Keratinocyte (primary cell): ENCODE measurements around the gene VPS41. TPM values are rescaled to one million over a fixed set of nuclear protein-coding genes. Genes with fewer than 3 reads are reported as not detected.

Experiments used
- DNase-seq: peaks from one replicate; pipeline ENCODE4 v3.0.0-alpha.2; 2011; ENCODE audit warnings: low read depth, missing footprints, low spot score
- FAIRE-seq: peaks from 2 replicates; lab custom pipeline; 2011; peaks lifted over from hg19 to GRCh38; lab: Jason Lieb, UNC
- H2AFZ ChIP-seq: 2 replicates; pipeline ENCODE4 v1.6.0; 2012; ENCODE audit warnings: low read length, control low read depth, inconsistent platforms; ENCODE audit not compliant: control insufficient read depth
- H3K27ac ChIP-seq: 2 replicates; pipeline ENCODE4 v1.5.1; 2011; ENCODE audit warnings: low read length; ENCODE audit not compliant: control insufficient read depth, insufficient read depth
- H3K27me3 ChIP-seq: 3 replicates; pipeline ENCODE4 v1.6.0; 2011; ENCODE audit warnings: low read length; ENCODE audit not compliant: control insufficient read depth, insufficient read depth; ENCODE audit errors: extremely low read depth
- H3K36me3 ChIP-seq, 2 experiments: 2 replicates in 1 of 2; 3 replicates in 1 of 2; pipeline ENCODE4 v1.5.1; 2011; ENCODE audit warnings: low read length in 2 of 2, mild to moderate bottlenecking in 1 of 2; ENCODE audit not compliant: control insufficient read depth in 2 of 2, insufficient read depth in 2 of 2; ENCODE audit errors: extremely low read depth in 1 of 2
- H3K4me1 ChIP-seq: 3 replicates; pipeline ENCODE4 v1.5.1; 2011; ENCODE audit warnings: low read length; ENCODE audit not compliant: control insufficient read depth, insufficient read depth; ENCODE audit errors: extremely low read depth
- H3K4me2 ChIP-seq: 3 replicates; pipeline ENCODE4 v1.6.0; 2011; ENCODE audit warnings: low read depth, low read length; ENCODE audit not compliant: control insufficient read depth, insufficient read depth; ENCODE audit errors: extremely low read depth
- H3K4me3 ChIP-seq, 3 experiments: fragments of 200-600 bp in 1 of 3; sonication (generic) in 1 of 3; 2 replicates in 2 of 3; 3 replicates in 1 of 3; pipeline ENCODE4 v1.5.1; 2011 to 2016; ENCODE audit warnings: low read length in 3 of 3, mild to moderate bottlenecking in 3 of 3, control low read depth in 2 of 3, inconsistent platforms in 1 of 3, low read depth in 1 of 3, mixed read lengths in 1 of 3, mixed run types in 1 of 3, moderate library complexity in 1 of 3; ENCODE audit not compliant: control insufficient read depth in 2 of 3, insufficient read depth in 2 of 3; ENCODE audit errors: extremely low read depth in 1 of 3
- H3K79me2 ChIP-seq: 2 replicates; pipeline ENCODE4 v1.6.0; 2012; ENCODE audit warnings: low read length; ENCODE audit not compliant: control insufficient read depth, insufficient read depth
- H3K9ac ChIP-seq: 3 replicates; pipeline ENCODE4 v1.6.0; 2011; ENCODE audit warnings: low read length; ENCODE audit not compliant: control insufficient read depth, insufficient read depth; ENCODE audit errors: extremely low read depth
- H3K9me1 ChIP-seq: 3 replicates; pipeline ENCODE4 v1.6.0; 2011; ENCODE audit warnings: low read length; ENCODE audit not compliant: control insufficient read depth, insufficient read depth; ENCODE audit errors: extremely low read depth
- H3K9me3 ChIP-seq: 2 replicates; pipeline ENCODE4 v1.5.1; 2012; ENCODE audit warnings: low read depth, low read length; ENCODE audit not compliant: control insufficient read depth
- H4K20me1 ChIP-seq: 3 replicates; pipeline ENCODE4 v1.6.0; 2011; ENCODE audit warnings: low read length; ENCODE audit not compliant: control insufficient read depth, insufficient read depth; ENCODE audit errors: extremely low read depth
- CTCF ChIP-seq, 3 experiments: IDR thresholded peaks in 1 of 3; conservative IDR thresholded peaks in 1 of 3; optimal IDR thresholded peaks in 1 of 3; 2 replicates in 2 of 3; 3 replicates in 1 of 3; pipeline versions ENCODE3 to v1.5.1; 2011; ENCODE audit warnings: low read length in 3 of 3, mild to moderate bottlenecking in 3 of 3, moderate library complexity in 2 of 3, control low read depth in 1 of 3, inconsistent platforms in 1 of 3; ENCODE audit not compliant: insufficient read depth in 2 of 3; ENCODE audit errors: extremely low read depth in 1 of 3
- EZH2 ChIP-seq: IDR thresholded peaks from one replicate; pipeline ENCODE4 v1.6.1; 2012; ENCODE audit warnings: inconsistent platforms, mild to moderate bottlenecking, low read length, moderate library complexity
- dilution Hi-C: fragments of 300-500 bp; cut with MboI; formaldehyde crosslinking; loops from one replicate; pipeline ENCODE4 v1.7.0; 2020; ENCODE audit warnings: low sequenced_read_pairs; ENCODE audit not compliant: extremely low pct_ligation_motif_present
- polyA plus RNA-seq, 5 experiments: library from polyadenylated mRNA; depleted of rRNA in 3 of 5; stranded (reverse) in 3 of 5; stranded (forward) in 1 of 5; unstranded in 1 of 5; fragments of >200 nt; gene quantifications; 1 replicate in 1 of 5; 2 replicates in 3 of 5; 3 replicates in 1 of 5; pipeline versions ENCODE4 v1.2.1 to v1.2.3, GENCODE V29; 2011 to 2012; ENCODE audit warnings: missing spikeins in 2 of 5, low read depth in 1 of 5, low replicate concordance in 1 of 5

Gene VPS41
- polyA plus RNA-seq, 1 donor (not counting 4 experiments of a cell fraction or from before 2014, with no cell fraction given), result 38.1 TPM

- Histone ChIP-seq H3K4me2 (no peak overlapping the region), H3K9me1 (no peaks in the 10 kb centered on the region), H2AFZ (no peak overlapping the region), H3K4me1 (peaks cover 12% of the 10 kb centered on the region), H3K4me3 (no peak overlapping the region), H3K27ac (no peak overlapping the region), H3K9me3 (no peaks in the 10 kb centered on the region), H3K27me3 (no peaks in the 10 kb centered on the region), H3K36me3 (no peaks in the 10 kb centered on the region), H4K20me1 (no peaks in the 10 kb centered on the region), H3K79me2 (no peaks in the 10 kb centered on the region), H3K9ac (no peak overlapping the region)
- FAIRE-seq, result no peak
- dilution Hi-C loops, result no loop called here
- TF ChIP-seq CTCF (optimal IDR thresholded peaks at IDR 0.05 in 1 of 3, IDR thresholded peaks at IDR 0.05 in 1 of 3, conservative IDR thresholded peaks at IDR 0.05 in 1 of 3; ENCODE audit: extremely low read depth in 1 of 3, insufficient read depth in 2 of 3, low read length in 3 of 3) (no peak), EZH2 (no peak)
- DNase-seq, result no peak
Measured at GRCh38 chr7:38889079-38889478, 19.9 kb downstream of the VPS41 start.

GRCh38 chr7:38886265-38886664, 22.7 kb downstream of the VPS41 start:
- H3K27me3 ChIP-seq, result no peaks in the 10 kb centered on the region
- DNase-seq, result no peak
- H3K79me2 ChIP-seq, result peaks cover 1% of the 10 kb centered on the region
- no peaks in the 10 kb centered on the region for H3K9me3 ChIP-seq
- no peak overlapping the region for H3K9ac ChIP-seq
- FAIRE-seq, result no peak
- dilution Hi-C loops, result no loop called here
- H3K4me1 ChIP-seq, result peaks cover 23% of the 10 kb centered on the region
- H3K4me2 ChIP-seq, result no peak overlapping the region
- H3K4me3 ChIP-seq, result no peak overlapping the region
- no peak overlapping the region for H3K27ac ChIP-seq
- H2AFZ ChIP-seq, result no peak overlapping the region
- no peaks in the 10 kb centered on the region for H4K20me1 ChIP-seq
- no peaks in the 10 kb centered on the region for H3K9me1 ChIP-seq
- TF ChIP-seq EZH2 (no peak), CTCF (optimal IDR thresholded peaks at IDR 0.05 in 1 of 3, IDR thresholded peaks at IDR 0.05 in 1 of 3, conservative IDR thresholded peaks at IDR 0.05 in 1 of 3; ENCODE audit: extremely low read depth in 1 of 3, insufficient read depth in 2 of 3, low read length in 3 of 3) (no peak)
- no peaks in the 10 kb centered on the region for H3K36me3 ChIP-seq
